ENCODE results near the gene NOTUM. TPM values are rescaled to one million over a fixed set of nuclear protein-coding genes. Genes with fewer than 3 reads are reported as not detected.

NOTUM gene
- total and polyA plus RNA-seq, 2 of the 4 experiments (the other 2 are of a cell fraction): 0.05 TPM; not detected in 1

GRCh38 chr17:81932333-81932983, 28.5 kb downstream of the NOTUM start:
- no peak overlapping the region for H3K4me3 ChIP-seq (ENCODE audit: insufficient read depth, low read depth, low read length)
- intact Hi-C loops (cut with micrococcal nuclease) (no loop called here), in situ Hi-C loops (cut with MboI; ENCODE audit: low sequenced_read_pairs) (no loop called here), dilution Hi-C loops (cut with HindIII; ENCODE audit: low sequenced_read_pairs, unreplicated experiment) (no loop called here)
- BruUV-seq (replicated peaks): TSS peak; percentile 93
- peaks cover 11% of the 10 kb centered on the region for H4K20me1 ChIP-seq (ENCODE audit: insufficient read depth, low read length)
- no peak for DNase-seq
- no peak overlapping the region for H2BK120ac ChIP-seq (ENCODE audit: low read depth, low read length)
- no peaks in the 10 kb centered on the region for H3K9me3 ChIP-seq (ENCODE audit: control insufficient read depth, insufficient read depth, low read length)
- H3K4ac ChIP-seq (ENCODE audit: low read depth, low read length): no peak overlapping the region
- H3K23ac ChIP-seq (ENCODE audit: low read depth, low read length): no peak overlapping the region
- no peak overlapping the region for H2AFZ ChIP-seq (replicated peaks; ENCODE audit: low read length, poor library complexity)
- no peak overlapping the region for H3K4me2 ChIP-seq (ENCODE audit: low read depth, low read length)
- TF ChIP-seq CTCF (conservative IDR thresholded peaks at IDR 0.05; ENCODE audit: low read depth, low read length) (no peak), CEBPB (IDR thresholded peaks at IDR 0.05; ENCODE audit: low read depth, low read length) (no peak), ELK1 (IDR thresholded peaks at IDR 0.05; ENCODE audit: borderline replicate concordance, low read depth, low read length) (no peak), MAZ (IDR thresholded peaks at IDR 0.05; ENCODE audit: borderline replicate concordance, low read depth, low read length) (no peak), NFE2L2 (IDR thresholded peaks at IDR 0.05; ENCODE audit: low read depth, low read length) (no peak)
- no CpG with 5 or more reads among the region's 9 CpGs for WGBS, 2 experiments (ENCODE audit: extremely low coverage in 2 of 2, insufficient read length in 1 of 2)
- H4K8ac ChIP-seq (ENCODE audit: low read depth in 2 of 2, low read length in 2 of 2): no peak overlapping the region
- no peak overlapping the region for H2BK20ac ChIP-seq (ENCODE audit: low read depth, low read length)
- no peak overlapping the region for H3K27ac ChIP-seq (ENCODE audit: insufficient read depth, low read length)
- H3K18ac ChIP-seq (ENCODE audit: low read depth, low read length): no peak overlapping the region
- no peak overlapping the region for H4K91ac ChIP-seq (ENCODE audit: insufficient read depth, low read depth, low read length)
- H3K4me1 ChIP-seq (ENCODE audit: control insufficient read depth, insufficient read depth, low read length): peaks cover 10% of the 10 kb centered on the region
- POLR2A ChIA-PET (ENCODE audit: unreplicated experiment): no interaction called here
- no peak overlapping the region for H4K5ac ChIP-seq (ENCODE audit: low read depth, low read length)
- no peak overlapping the region for H2BK15ac ChIP-seq (ENCODE audit: low read depth, low read length)
- H3K56ac ChIP-seq (ENCODE audit: extremely low read depth, insufficient read depth, low read length): no peak overlapping the region
- H2AK9ac ChIP-seq (replicated peaks; ENCODE audit: low read depth, low read length, poor library complexity): peak overlapping the region; percentile 52
- no peak overlapping the region for H2AK5ac ChIP-seq (ENCODE audit: low read depth, low read length)
- peaks cover 8% of the 10 kb centered on the region for H3K9me1 ChIP-seq (ENCODE audit: insufficient read depth, low read length)
- H3K14ac ChIP-seq (replicated peaks; ENCODE audit: low read depth, low read length): no peak overlapping the region; the same call in 1 of the 2 replicates
- H3K79me1 ChIP-seq (ENCODE audit: low read depth in 1 of 2, low read length in 2 of 2): peaks cover 18 to 49% of the 10 kb centered on the region in 2 experiments
- no peak overlapping the region for H3K9ac ChIP-seq (ENCODE audit: low read depth, low read length)
- no peaks in the 10 kb centered on the region for H3K27me3 ChIP-seq (ENCODE audit: control insufficient read depth, insufficient read depth, low read length)
- peaks cover 27% of the 10 kb centered on the region; the same call in 1 of the 2 replicates for H3K36me3 ChIP-seq (ENCODE audit: control insufficient read depth, insufficient read depth, low read length)
- no peak for ATAC-seq (ENCODE audit: low read depth)
- CTCF ChIA-PET: no interaction called here
- no peak overlapping the region for H2BK5ac ChIP-seq (ENCODE audit: low read depth, low read length, poor library complexity, severe bottlenecking)
